HepG2 (cell line): ENCODE data around the gene MRFAP1L1. TPM values are rescaled to one million over a fixed set of nuclear protein-coding genes. Genes with fewer than 3 reads are reported as not detected.

Experiments
- HINFP ChIP-seq: sonication (generic); formaldehyde crosslinking; IDR thresholded peaks from 2 replicates; pipeline ENCODE4 v1.4.0; 2020; ENCODE audit warnings: low read depth, mild to moderate bottlenecking, missing genetic modification reagents
- HNF1A ChIP-seq, 2 experiments: sonication (generic) in 1 of 2; formaldehyde crosslinking in 1 of 2; IDR thresholded peaks; 2 replicates each; pipeline versions ENCODE4 v1.4.0 to v1.6.1; 2016 to 2020; ENCODE audit warnings: borderline replicate concordance in 1 of 2, low read depth in 1 of 2, mild to moderate bottlenecking in 1 of 2, missing genetic modification reagents in 1 of 2
- IKZF5 ChIP-seq: IDR thresholded peaks from 2 replicates; pipeline ENCODE4 v1.6.1; 2018; ENCODE audit warnings: missing genetic modification reagents, mild to moderate bottlenecking, missing compliant biosample characterization
- SKI ChIP-seq: fragments of 450-650 bp; IDR thresholded peaks from one replicate; pipeline ENCODE4 v1.6.1; 2018; ENCODE audit warnings: mild to moderate bottlenecking; ENCODE audit not compliant: partially characterized antibody
- THRA ChIP-seq: sonication (generic); formaldehyde crosslinking; IDR thresholded peaks from 2 replicates; pipeline ENCODE4 v1.4.0; 2020; ENCODE audit warnings: missing genetic modification reagents, borderline replicate concordance
- ZBTB37 ChIP-seq: sonication (generic); formaldehyde crosslinking; IDR thresholded peaks from 2 replicates; pipeline ENCODE4 v1.4.0; 2020; ENCODE audit warnings: mild to moderate bottlenecking, missing genetic modification reagents
- ZNF614 ChIP-seq: IDR thresholded peaks from 2 replicates; pipeline ENCODE4 v1.6.1; 2018; ENCODE audit warnings: missing biosample characterization, missing genetic modification reagents, inconsistent platforms, borderline replicate concordance
- ZNF770 ChIP-seq: sonication (generic); formaldehyde crosslinking; IDR thresholded peaks from 2 replicates; pipeline ENCODE4 v1.5.0; 2020; ENCODE audit warnings: mild to moderate bottlenecking, missing genetic modification reagents
- ZNF782 ChIP-seq: sonication (generic); formaldehyde crosslinking; IDR thresholded peaks from 2 replicates; pipeline ENCODE4 v1.4.0; 2020; ENCODE audit warnings: missing genetic modification reagents, mild to moderate bottlenecking, borderline replicate concordance
- ZNF788 ChIP-seq: sonication (generic); formaldehyde crosslinking; IDR thresholded peaks from 2 replicates; pipeline ENCODE4 v1.5.0; 2020; ENCODE audit warnings: mild to moderate bottlenecking, missing genetic modification reagents, borderline replicate concordance
- polyA plus RNA-seq, 8 experiments: library from polyadenylated mRNA; depleted of rRNA in 3 of 8; stranded (reverse) in 7 of 8; unstranded in 1 of 8; fragments of >200 nt; fragmentation: Illumina TruSeq in 4 of 8; extraction: Trizol in 4 of 8; gene quantifications; 2 replicates each; pipeline versions ENCODE4 v1.2.1 to v1.2.3, GENCODE V29; 2011 to 2016; ENCODE audit warnings: low read depth in 4 of 8, missing spikeins in 1 of 8, mixed read lengths in 1 of 8; ENCODE audit not compliant: insufficient read depth in 1 of 8
- total RNA-seq, 5 experiments: library from RNA; depleted of rRNA; stranded (reverse); fragments of >200 nt; fragmentation: Illumina TruSeq; extraction: Trizol; gene quantifications; 2 replicates each; pipeline ENCODE4 v1.2.3, GENCODE V29; 2016; ENCODE audit warnings: low read depth in 1 of 5

Gene MRFAP1L1
- total and polyA plus RNA-seq, 2 of the 13 experiments (the other 11 are each of a cell fraction or from before 2014, with no cell fraction given), result 44.8 to 76.6 TPM

- peak; percentile 83 for TF ChIP-seq ZBTB37 (CRISPR knock-in tag)
- TF ChIP-seq ZNF782 (CRISPR knock-in tag), result 0 out of 2 replicates have a peak, but pooled peaks have one; percentile 34
- TF ChIP-seq SKI, result peak; percentile 98
- TF ChIP-seq IKZF5 (CRISPR knock-in tag), result peak; percentile 97
- TF ChIP-seq ZNF770, result peak; percentile 80
- peak; percentile 90; the same call in 1 of the 2 replicates for TF ChIP-seq ZNF788 (CRISPR knock-in tag)
- peak; percentile 89 for TF ChIP-seq ZNF614
- peak; percentile 65; the same call in 1 of the 2 replicates for TF ChIP-seq HNF1A (IDR thresholded peaks at IDR 0.05; ENCODE audit: low read depth)
- peak; percentile 92 for TF ChIP-seq HNF1A (CRISPR knock-in tag; IDR thresholded peaks at IDR 0.05; ENCODE audit: borderline replicate concordance)
- TF ChIP-seq THRA (CRISPR knock-in tag), result peak; percentile 94
- peak; percentile 89; the same call in 1 of the 2 replicates for TF ChIP-seq HINFP (CRISPR knock-in tag)
Observed at GRCh38 chr4:6755088-6755753, 45.6 kb upstream of the MRFAP1L1 start (continued).
